Tibial nerve (tissue), 4 donors: ENCODE results near the gene TEX19.

ENCODE experiments used
- CTCF ChIP-seq, 5 experiments: fragments of 200-600 bp in 3 of 5; fragments of 450-650 bp in 2 of 5; sonication (generic) in 3 of 5; IDR thresholded peaks; one replicate each; pipeline ENCODE4 v1.5.1; 2016 to 2019; ENCODE audit warnings: antibody characterized with exemption in 5 of 5, mild to moderate bottlenecking in 3 of 5, moderate library complexity in 2 of 5
- EP300 ChIP-seq, 2 donors: sonication (generic); formaldehyde crosslinking; IDR thresholded peaks; one replicate each; pipeline ENCODE4 v1.6.1; 2017; ENCODE audit warnings: antibody characterized with exemption in 2 of 2, mild to moderate bottlenecking in 1 of 2
- POLR2A ChIP-seq, 2 donors: fragments of 450-650 bp; IDR thresholded peaks; one replicate each; pipeline ENCODE4 v1.6.1; 2017; ENCODE audit warnings: antibody characterized with exemption in 2 of 2, mild to moderate bottlenecking in 2 of 2, moderate library complexity in 2 of 2

GRCh38 chr17:82320956-82321927, 37.8 kb upstream of the TEX19 start:
- TF ChIP-seq CTCF (IDR thresholded peaks at IDR 0.05) (peak; percentile 93 to 99 (median 97)), POLR2A (IDR thresholded peaks at IDR 0.05) (no peak), EP300 (IDR thresholded peaks at IDR 0.05) (no peak)
